ENCODE data around the gene EHBP1. TPM values are rescaled to one million over a fixed set of nuclear protein-coding genes. Genes with fewer than 3 reads are reported as not detected.

The EHBP1 gene
- total RNA-seq, 1 experiment from 2014 or later = 14.3 TPM

- Histone ChIP-seq H3K27me3 (no peaks in the 10 kb centered on the region), H3K9me3 (no peaks in the 10 kb centered on the region), H3K4me3 (no peak overlapping the region), H3K36me3 (peaks cover 10% of the 10 kb centered on the region)
- DNase-seq = no peak
Measured at GRCh38 chr2:62857139-62857931, 151.8 kb downstream of the EHBP1 start.

GRCh38 chr2:62858231-62858832 lies 152.8 kb downstream of the EHBP1 start:
- H3K4me3 ChIP-seq = no peak overlapping the region
- H3K27me3 ChIP-seq = no peaks in the 10 kb centered on the region
- H3K9me3 ChIP-seq = no peaks in the 10 kb centered on the region
- no peak for DNase-seq
- peaks cover 10% of the 10 kb centered on the region for H3K36me3 ChIP-seq

- H3K36me3 ChIP-seq = peaks cover 27% of the 10 kb centered on the region
- peaks cover 4% of the 10 kb centered on the region; the same call in 1 of the 2 replicates for H3K9me3 ChIP-seq
- no peak for DNase-seq
- no peaks in the 10 kb centered on the region for H3K27me3 ChIP-seq
- no peak overlapping the region for H3K4me3 ChIP-seq
Measured at GRCh38 chr2:62868947-62869346, 163.4 kb downstream of the EHBP1 start.

GRCh38 chr2:62870966-62871365 lies 165.5 kb downstream of the EHBP1 start:
- no peak for DNase-seq
- peaks cover 35% of the 10 kb centered on the region for H3K36me3 ChIP-seq

GRCh38 chr2:62871506-62871905 lies 166.0 kb downstream of the EHBP1 start:
- Histone ChIP-seq H3K9me3 (peaks cover 5% of the 10 kb centered on the region; the same call in 1 of the 2 replicates), H3K4me3 (no peak overlapping the region), H3K36me3 (peaks cover 37% of the 10 kb centered on the region), H3K27me3 (no peaks in the 10 kb centered on the region)
- DNase-seq = no peak

More at GRCh38 chr2:62870966-62871365, 165.5 kb downstream of the EHBP1 start:
- H3K9me3 ChIP-seq = peaks cover 5% of the 10 kb centered on the region; the same call in 1 of the 2 replicates
- H3K4me3 ChIP-seq = no peak overlapping the region
- H3K27me3 ChIP-seq = no peaks in the 10 kb centered on the region

GRCh38 chr2:62873603-62874002 lies 168.1 kb downstream of the EHBP1 start:
- H3K9me3 ChIP-seq = peaks cover 10% of the 10 kb centered on the region
- H3K27me3 ChIP-seq = no peaks in the 10 kb centered on the region
- peaks cover 55% of the 10 kb centered on the region for H3K36me3 ChIP-seq
- no peak for DNase-seq
- no peak overlapping the region for H3K4me3 ChIP-seq

- no peak for DNase-seq
- Histone ChIP-seq H3K36me3 (peaks cover 59% of the 10 kb centered on the region), H3K27me3 (no peaks in the 10 kb centered on the region), H3K9me3 (peaks cover 10% of the 10 kb centered on the region), H3K4me3 (no peak overlapping the region)
Measured at GRCh38 chr2:62874881-62875383, 169.4 kb downstream of the EHBP1 start.

- no peak for DNase-seq
- H3K27me3 ChIP-seq = no peaks in the 10 kb centered on the region
- H3K36me3 ChIP-seq = peaks cover 24% of the 10 kb centered on the region
- peaks cover 4% of the 10 kb centered on the region for H3K9me3 ChIP-seq
- no peak overlapping the region for H3K4me3 ChIP-seq
Measured at GRCh38 chr2:62881162-62881795, 175.8 kb downstream of the EHBP1 start.

- H3K9me3 ChIP-seq = no peaks in the 10 kb centered on the region
- H3K27me3 ChIP-seq = no peaks in the 10 kb centered on the region
- DNase-seq = no peak
- H3K36me3 ChIP-seq = peaks cover 3% of the 10 kb centered on the region
- no peak overlapping the region for H3K4me3 ChIP-seq
Measured at GRCh38 chr2:62883629-62884028, 178.1 kb downstream of the EHBP1 start.

GRCh38 chr2:62884086-62884485 lies 178.6 kb downstream of the EHBP1 start:
- no peak for DNase-seq
- Histone ChIP-seq H3K9me3 (no peaks in the 10 kb centered on the region), H3K4me3 (no peak overlapping the region), H3K27me3 (no peaks in the 10 kb centered on the region), H3K36me3 (peaks cover 2% of the 10 kb centered on the region; the same call in 1 of the 2 replicates)

GRCh38 chr2:62884514-62884913 lies 179.0 kb downstream of the EHBP1 start:
- no peak for DNase-seq

GRCh38 chr2:62894966-62895631 lies 189.6 kb downstream of the EHBP1 start:
- Histone ChIP-seq H3K9me3 (no peaks in the 10 kb centered on the region), H3K4me3 (no peak overlapping the region), H3K27me3 (no peaks in the 10 kb centered on the region), H3K36me3 (no peaks in the 10 kb centered on the region)
- no peak for DNase-seq

More at GRCh38 chr2:62884514-62884913, 179.0 kb downstream of the EHBP1 start:
- no peaks in the 10 kb centered on the region for H3K9me3 ChIP-seq
- H3K4me3 ChIP-seq = no peak overlapping the region
- H3K36me3 ChIP-seq = peaks cover 2% of the 10 kb centered on the region; the same call in 1 of the 2 replicates
- no peaks in the 10 kb centered on the region for H3K27me3 ChIP-seq

GRCh38 chr2:62895632-62896009 lies 190.1 kb downstream of the EHBP1 start:
- no peak for DNase-seq
- Histone ChIP-seq H3K4me3 (no peak overlapping the region), H3K27me3 (no peaks in the 10 kb centered on the region), H3K9me3 (no peaks in the 10 kb centered on the region), H3K36me3 (no peaks in the 10 kb centered on the region)

GRCh38 chr2:62897187-62897827 lies 191.8 kb downstream of the EHBP1 start:
- no peaks in the 10 kb centered on the region for H3K9me3 ChIP-seq
- no peak for DNase-seq
- no peaks in the 10 kb centered on the region for H3K27me3 ChIP-seq
- no peaks in the 10 kb centered on the region for H3K36me3 ChIP-seq
- no peak overlapping the region for H3K4me3 ChIP-seq

GRCh38 chr2:62904344-62904743 lies 198.8 kb downstream of the EHBP1 start:
- no peak for DNase-seq
- Histone ChIP-seq H3K27me3 (no peaks in the 10 kb centered on the region), H3K36me3 (no peaks in the 10 kb centered on the region), H3K4me3 (no peak overlapping the region), H3K9me3 (no peaks in the 10 kb centered on the region)

- Histone ChIP-seq H3K27me3 (no peaks in the 10 kb centered on the region), H3K36me3 (no peaks in the 10 kb centered on the region), H3K4me3 (no peak overlapping the region), H3K9me3 (no peaks in the 10 kb centered on the region)
- no peak for DNase-seq
Measured at GRCh38 chr2:62908145-62908544, 202.6 kb downstream of the EHBP1 start.
